Neuronal stem cell (in vitro differentiated cells): ENCODE results near the gene NADK2.
A peak's percentile ranks its signal among the peaks of the same experiment; 100 is the strongest.

Experiments used
- DNase-seq: peaks from one replicate; pipeline ENCODE4 v3.0.0-alpha.2; 2013; ENCODE audit warnings: low spot score
- H2AFZ ChIP-seq: one replicate; pipeline ENCODE4 v1.6.1; 2013; ENCODE audit warnings: mild to moderate bottlenecking, low read length, inconsistent platforms
- H2AK5ac ChIP-seq: 2 replicates; pipeline ENCODE4 v1.6.1; 2013; ENCODE audit warnings: low read depth, mild to moderate bottlenecking, inconsistent platforms, low read length, moderate library complexity, mixed read lengths
- H2BK120ac ChIP-seq: 2 replicates; pipeline ENCODE4 v1.6.1; 2013; ENCODE audit warnings: low read depth, mild to moderate bottlenecking, inconsistent platforms, low read length, moderate library complexity, mixed read lengths
- H2BK12ac ChIP-seq: one replicate; pipeline ENCODE4 v1.6.1; 2013; ENCODE audit warnings: low read length, inconsistent platforms
- H2BK15ac ChIP-seq: 2 replicates; pipeline ENCODE4 v1.6.1; 2013; ENCODE audit warnings: mild to moderate bottlenecking, low read length, inconsistent platforms, mixed read lengths
- H2BK5ac ChIP-seq: one replicate; pipeline ENCODE4 v1.6.1; 2013; ENCODE audit warnings: inconsistent platforms, mild to moderate bottlenecking, low read length, moderate library complexity
- H3K14ac ChIP-seq: one replicate; pipeline ENCODE4 v1.6.1; 2013; ENCODE audit warnings: low read length, inconsistent platforms
- H3K18ac ChIP-seq: 2 replicates; pipeline ENCODE4 v1.6.1; 2013; ENCODE audit warnings: low read length, inconsistent platforms
- H3K23ac ChIP-seq: 2 replicates; pipeline ENCODE4 v1.6.1; 2013; ENCODE audit warnings: low read depth, mild to moderate bottlenecking, mixed read lengths, low read length, inconsistent platforms; ENCODE audit not compliant: poor library complexity
- H3K27ac ChIP-seq: replicated peaks from 3 replicates; pipeline ENCODE4 v1.5.1; 2013; ENCODE audit warnings: low read length, inconsistent platforms
- H3K27me3 ChIP-seq, 3 experiments: 2 replicates each; pipeline ENCODE4 v1.6.1; 2013; ENCODE audit warnings: low read length in 3 of 3, mild to moderate bottlenecking in 2 of 3, inconsistent platforms in 1 of 3, low read depth in 1 of 3, mixed read lengths in 1 of 3, moderate library complexity in 1 of 3; ENCODE audit not compliant: control insufficient read depth in 3 of 3, insufficient read depth in 3 of 3
- H3K36me3 ChIP-seq, 2 donors: replicated peaks in 1 of 2; 2 replicates each; pipeline ENCODE4 v1.6.1; 2013; ENCODE audit warnings: low read length in 2 of 2; ENCODE audit not compliant: control insufficient read depth in 2 of 2, insufficient read depth in 2 of 2
- H3K4ac ChIP-seq: 2 replicates; pipeline ENCODE4 v1.6.1; 2013; ENCODE audit warnings: inconsistent platforms, mild to moderate bottlenecking, low read length, moderate library complexity
- H3K4me1 ChIP-seq, 2 donors: 1 replicate in 1 of 2; 2 replicates in 1 of 2; pipeline ENCODE4 v1.6.1; 2013; ENCODE audit warnings: low read length in 2 of 2, low read depth in 1 of 2; ENCODE audit not compliant: control insufficient read depth in 2 of 2, insufficient read depth in 1 of 2
- H3K4me2 ChIP-seq: one replicate; pipeline ENCODE4 v1.6.1; 2013; ENCODE audit warnings: mild to moderate bottlenecking, low read length, inconsistent platforms; ENCODE audit not compliant: insufficient read depth, poor library complexity, severe bottlenecking
- H3K4me3 ChIP-seq, 2 donors: 2 replicates each; pipeline ENCODE4 v1.5.1; 2013; ENCODE audit warnings: low read length in 2 of 2, mild to moderate bottlenecking in 2 of 2, inconsistent platforms in 1 of 2, moderate library complexity in 1 of 2
- H3K79me1 ChIP-seq: one replicate; pipeline ENCODE4 v1.6.1; 2013; ENCODE audit warnings: low read depth, mild to moderate bottlenecking, inconsistent platforms, low read length, moderate library complexity
- H3K9ac ChIP-seq: one replicate; pipeline ENCODE4 v1.6.1; 2013; ENCODE audit warnings: mild to moderate bottlenecking, low read depth, low read length, inconsistent platforms; ENCODE audit not compliant: poor library complexity
- H3K9me3 ChIP-seq, 2 donors: replicated peaks in 1 of 2; 2 replicates each; pipeline versions ENCODE3 to v1.6.1; 2013; ENCODE audit warnings: low read length in 2 of 2, mild to moderate bottlenecking in 2 of 2, inconsistent platforms in 1 of 2, low read depth in 1 of 2, mixed read lengths in 1 of 2, moderate library complexity in 1 of 2; ENCODE audit not compliant: control insufficient read depth in 2 of 2, insufficient read depth in 1 of 2
- H4K8ac ChIP-seq: one replicate; pipeline ENCODE4 v1.6.1; 2013; ENCODE audit warnings: low read depth, mild to moderate bottlenecking, inconsistent platforms, low read length, moderate library complexity
- H4K91ac ChIP-seq: one replicate; pipeline ENCODE4 v1.6.1; 2013; ENCODE audit warnings: low read length, low read depth, mild to moderate bottlenecking, inconsistent platforms; ENCODE audit not compliant: poor library complexity
- WGBS, 2 donors: extraction: QIAGEN DNeasy Blood & Tissue Kit; methylation state at CpG; one replicate each; pipeline ENCODE4 v1.1.7; 2013; ENCODE audit warnings: missing lambda C conversion rate in 2 of 2, mixed read lengths in 1 of 2; ENCODE audit not compliant: insufficient read length in 2 of 2, insufficient replicate concordance in 1 of 2; ENCODE audit errors: extremely low coverage in 2 of 2; 5-methylcytosine and 5-hydroxymethylcytosine counted together

NADK2 gene

DNA sequence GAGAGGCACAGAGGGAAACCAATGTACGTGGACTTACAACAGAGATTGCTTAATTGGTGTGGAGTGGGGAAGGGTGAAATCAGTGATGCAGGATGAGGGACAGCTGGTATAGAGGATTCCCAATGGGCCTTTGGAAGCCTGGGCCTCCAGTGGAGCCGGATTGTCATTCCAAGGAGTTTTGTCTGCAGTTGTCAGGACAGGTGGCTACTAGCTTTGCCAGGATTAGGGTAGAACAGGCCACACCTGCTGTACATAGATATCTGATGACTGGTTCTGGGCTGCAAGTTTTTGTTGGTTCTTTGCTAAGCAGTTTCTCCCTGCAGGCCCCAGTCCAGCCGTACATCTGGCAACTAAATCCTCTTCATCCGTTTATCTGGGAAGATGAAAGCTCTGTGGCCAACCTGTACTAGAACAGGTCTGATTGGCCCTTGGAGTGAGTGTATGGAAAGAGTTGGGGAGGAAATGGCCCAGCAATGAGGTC lies 85.6 kb downstream of the NADK2 start:
- no peak overlapping the region for H2BK12ac ChIP-seq
- H3K23ac ChIP-seq, result no peak overlapping the region
- peaks cover 2% of the 10 kb centered on the region for H3K79me1 ChIP-seq
- no peak overlapping the region for H3K14ac ChIP-seq
- no peak overlapping the region for H2BK15ac ChIP-seq
- no peak overlapping the region for H2BK120ac ChIP-seq
- WGBS, 2 donors, result no CpG with 5 or more reads among the region's 4 CpGs
- no peak overlapping the region for H2AK5ac ChIP-seq
- H3K36me3 ChIP-seq, result peaks cover 24 to 86% of the 10 kb centered on the region in 2 donors
- H3K27ac ChIP-seq, result no peak overlapping the region
- no peak overlapping the region for H3K9ac ChIP-seq
- no peak overlapping the region for H4K8ac ChIP-seq
- H2AFZ ChIP-seq, result no peak overlapping the region
- no peak overlapping the region for H3K4ac ChIP-seq
- no peak for DNase-seq
- H3K4me3 ChIP-seq, result no peak overlapping the region
- H4K91ac ChIP-seq, result no peak overlapping the region
- H2BK5ac ChIP-seq, result no peak overlapping the region
- H3K27me3 ChIP-seq, result no peaks in the 10 kb centered on the region
- no peaks in the 10 kb centered on the region for H3K9me3 ChIP-seq
- H3K4me2 ChIP-seq, result no peak overlapping the region
- H3K4me1 ChIP-seq, result peaks cover 1 to 2% of the 10 kb centered on the region in 2 donors
- no peak overlapping the region for H3K18ac ChIP-seq

DNA sequence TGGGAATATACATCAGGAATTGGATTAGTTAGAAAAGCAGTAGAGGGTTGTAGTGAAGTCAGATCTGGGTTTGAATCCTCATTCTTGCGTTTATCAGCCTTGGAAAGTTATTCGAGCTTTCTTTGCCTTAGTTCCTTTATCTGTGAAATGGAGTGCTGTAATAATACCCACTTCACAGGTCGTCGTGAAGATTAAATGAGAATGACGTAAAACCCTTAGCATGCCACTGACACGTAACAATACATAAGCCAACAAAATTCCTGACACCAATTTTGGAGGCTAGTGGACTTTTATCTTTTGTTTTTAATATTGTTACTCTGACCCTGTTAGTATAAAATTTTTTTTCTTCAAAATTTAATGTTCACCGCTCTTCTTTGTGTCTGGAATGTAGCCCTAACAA lies 86.4 kb downstream of the NADK2 start:
- Histone ChIP-seq H2BK120ac (no peak overlapping the region), H3K4me1 (peaks cover 1 to 4% of the 10 kb centered on the region in 2 donors), H3K27ac (no peak overlapping the region), H3K14ac (no peak overlapping the region), H3K27me3 (no peaks in the 10 kb centered on the region), H3K23ac (no peak overlapping the region), H3K18ac (no peak overlapping the region), H4K8ac (no peak overlapping the region), H3K9ac (no peak overlapping the region), H3K4me3 (no peak overlapping the region), H3K9me3 (no peaks in the 10 kb centered on the region), H2BK12ac (no peak overlapping the region), H3K36me3 (peaks cover 20 to 77% of the 10 kb centered on the region in 2 donors), H3K4me2 (no peak overlapping the region), H2AFZ (no peak overlapping the region), H2BK5ac (no peak overlapping the region), H3K4ac (no peak overlapping the region), H4K91ac (no peak overlapping the region), H3K79me1 (peaks cover 2% of the 10 kb centered on the region), H2AK5ac (no peak overlapping the region), H2BK15ac (no peak overlapping the region)
- no peak for DNase-seq
- WGBS, 2 donors, result no CpG with 5 or more reads among the region's 7 CpGs

DNA sequence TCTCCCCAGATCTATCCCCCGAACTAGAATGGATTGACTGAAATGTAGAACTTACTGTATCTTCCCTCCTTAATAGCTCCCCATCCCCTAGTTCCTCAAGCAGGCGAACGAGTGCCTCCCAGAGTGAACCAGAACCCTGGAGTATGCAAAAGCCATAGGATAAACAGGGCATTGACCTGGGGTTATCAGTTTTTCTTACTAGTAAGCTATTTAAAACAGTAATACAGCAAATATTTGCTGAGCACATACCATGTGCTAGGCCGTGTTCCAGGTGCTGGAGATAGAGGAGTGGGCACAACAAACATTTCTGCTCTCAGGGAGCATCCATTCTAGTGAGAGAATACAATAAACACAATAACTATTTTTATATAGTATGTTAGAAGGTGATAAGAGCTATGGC lies 88.0 kb downstream of the NADK2 start:
- Histone ChIP-seq H2BK15ac (no peak overlapping the region), H3K79me1 (no peaks in the 10 kb centered on the region), H4K8ac (no peak overlapping the region), H3K36me3 (peaks cover 11 to 61% of the 10 kb centered on the region in 2 donors), H4K91ac (no peak overlapping the region), H2AFZ (no peak overlapping the region), H3K27me3 (no peaks in the 10 kb centered on the region), H2BK5ac (no peak overlapping the region), H3K14ac (no peak overlapping the region), H2AK5ac (no peak overlapping the region), H2BK120ac (no peak overlapping the region), H2BK12ac (no peak overlapping the region), H3K4me3 (peak overlapping the region in 1 of 2 donors; percentile 79), H3K9ac (no peak overlapping the region), H3K4me1 (peaks cover 1 to 4% of the 10 kb centered on the region in 2 donors), H3K27ac (no peak overlapping the region), H3K9me3 (no peaks in the 10 kb centered on the region), H3K23ac (no peak overlapping the region), H3K4ac (no peak overlapping the region), H3K4me2 (no peak overlapping the region), H3K18ac (no peak overlapping the region)
- WGBS, 2 donors, result no CpG with 5 or more reads among the region's 4 CpGs
- no peak for DNase-seq

DNA sequence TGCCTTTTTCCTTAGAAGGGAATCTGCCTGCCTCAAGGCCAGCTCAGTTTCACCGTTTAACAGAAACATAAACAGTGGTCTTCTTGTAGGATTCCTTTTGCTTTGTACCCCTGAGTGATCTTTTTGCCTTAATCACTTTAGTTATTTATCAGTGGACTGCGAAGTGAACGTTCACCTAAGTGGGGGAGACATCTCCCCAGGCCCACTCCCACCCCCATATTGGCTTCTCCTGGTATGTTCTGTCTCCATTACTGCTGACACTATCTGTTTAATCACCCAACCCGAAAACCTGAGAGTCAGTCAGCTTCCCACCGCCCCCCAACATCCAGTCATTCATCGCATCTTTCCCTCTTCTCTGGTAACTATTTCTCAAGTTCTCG lies 88.4 kb downstream of the NADK2 start:
- H3K4me3 ChIP-seq, result peak overlapping the region in 1 of 2 donors; percentile 79
- H3K27ac ChIP-seq, result no peak overlapping the region
- H3K36me3 ChIP-seq, result peaks cover 11 to 57% of the 10 kb centered on the region in 2 donors
- H2BK15ac ChIP-seq, result no peak overlapping the region
- no peak overlapping the region for H3K14ac ChIP-seq
- no peak overlapping the region for H3K9ac ChIP-seq
- no peak overlapping the region for H2AK5ac ChIP-seq
- no peak for DNase-seq
- no peak overlapping the region for H3K18ac ChIP-seq
- no peak overlapping the region for H2AFZ ChIP-seq
- H3K27me3 ChIP-seq, result no peaks in the 10 kb centered on the region
- H3K23ac ChIP-seq, result no peak overlapping the region
- no peaks in the 10 kb centered on the region for H3K79me1 ChIP-seq
- no peak overlapping the region for H3K4ac ChIP-seq
- no peak overlapping the region for H4K8ac ChIP-seq
- H2BK120ac ChIP-seq, result no peak overlapping the region
- H3K9me3 ChIP-seq, result no peaks in the 10 kb centered on the region
- no peak overlapping the region for H4K91ac ChIP-seq
- peaks cover 1 to 4% of the 10 kb centered on the region in 2 donors for H3K4me1 ChIP-seq
- no peak overlapping the region for H3K4me2 ChIP-seq
- no peak overlapping the region for H2BK12ac ChIP-seq
- no CpG with 5 or more reads among the region's 7 CpGs for WGBS, 2 donors
- no peak overlapping the region for H2BK5ac ChIP-seq
